Left colon (tissue), 2 donors: ENCODE data around the gene SNAP25. TPM values are rescaled to one million over a fixed set of nuclear protein-coding genes. Genes with fewer than 3 reads are reported as not detected.

Experiments
- ATAC-seq: fragments of 200-7000 bp; cut with Tn5 transposase; one replicate; pipeline ENCODE4 v1.9.1; 2020; ENCODE audit warnings: mild to moderate bottlenecking, moderate library complexity
- DNase-seq, 2 donors: peaks; one replicate each; pipeline ENCODE4 v3.0.0-alpha.2; 2020
- intact Hi-C, 2 donors: fragments of 100-400 bp; cut with DNase I in 1 of 2; cut with micrococcal nuclease in 1 of 2; formaldehyde crosslinking; loops; one replicate each; pipeline versions ENCODE4 v1.11.2 to v1.14.0; 2022; cut with DNase I, micrococcal nuclease
- total RNA-seq, 2 donors: library from RNA; stranded (reverse); fragmentation: NEBNext Ultra II Directional; extraction: Animal tissue kit (Norgen Biotek cat#: 25700); gene quantifications; one replicate each; pipeline ENCODE4 v1.2.1, GENCODE V29; 2021
- donor health status: DM: no; HTN: no; CAD: no.
- donor health status: DM: yes; HTN: yes; CAD: no.

The SNAP25 gene
- total RNA-seq, 2 donors from 2014 or later = 0.76 to 1.7 TPM

DNA sequence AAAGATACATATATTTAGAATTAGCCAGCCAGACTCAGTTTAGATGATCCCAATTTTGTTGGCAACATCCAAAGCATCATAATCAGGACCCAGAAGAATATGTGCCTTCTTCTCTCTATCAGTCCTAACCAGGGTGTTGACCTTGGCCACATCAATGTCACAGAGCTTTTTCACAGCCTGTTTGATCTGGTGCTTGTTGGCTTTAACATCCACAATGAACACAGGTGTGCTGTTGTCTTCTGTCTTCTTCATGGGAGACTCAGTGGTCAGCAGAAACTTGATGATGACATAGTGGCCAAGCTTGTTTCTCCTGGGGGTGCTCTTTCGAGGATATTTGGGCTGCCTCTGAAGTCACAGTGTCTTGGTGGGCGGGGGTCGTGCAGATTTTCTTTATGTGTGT is 130.5 kb downstream of the SNAP25 start:
- ATAC-seq (no peak), DNase-seq (no peak)
- intact Hi-C loops = no loop called here

DNA sequence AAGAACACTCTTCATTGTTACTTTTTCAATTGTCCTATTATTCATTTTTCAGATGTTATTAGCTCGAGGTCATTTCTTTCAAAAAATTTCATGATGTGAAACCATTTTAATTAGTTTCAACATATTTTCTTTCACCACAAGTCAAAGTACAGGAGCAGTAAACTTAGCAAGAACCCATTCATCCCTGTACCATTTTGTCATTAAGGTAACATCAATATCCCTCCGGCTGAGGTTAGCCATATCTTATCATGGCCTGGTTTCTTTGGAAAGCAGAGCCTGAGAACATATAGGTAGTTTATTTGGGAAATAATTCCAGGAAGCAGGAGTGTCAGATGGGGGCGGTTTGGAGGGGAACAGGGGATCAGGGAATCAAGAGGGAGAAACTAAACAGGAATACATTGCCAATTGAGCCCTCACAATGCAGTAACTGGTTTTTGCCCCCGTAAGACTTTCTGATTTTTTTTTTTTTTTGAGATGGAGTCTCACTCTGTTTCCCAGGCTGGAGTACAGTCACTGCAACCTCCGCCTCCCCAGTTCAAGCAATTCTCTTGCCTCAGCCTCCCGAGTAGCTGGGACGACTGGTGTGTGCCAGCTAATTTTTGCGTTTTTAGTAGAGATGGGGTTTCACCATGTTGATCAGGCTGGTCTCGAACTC is 131.7 kb downstream of the SNAP25 start:
- intact Hi-C loops = no loop called here
- DNase-seq (no peak), ATAC-seq (no peak)

GRCh38 chr20:10352934-10353824 is 134.5 kb downstream of the SNAP25 start:
- no peak for ATAC-seq
- DNase-seq = no peak
- intact Hi-C loops = no loop called here

GRCh38 chr20:10356628-10357027 is 138.0 kb downstream of the SNAP25 start:
- intact Hi-C loops = no loop called here
- DNase-seq (no peak), ATAC-seq (no peak)

Other genes with a start within 250 kb of the SNAP25 start
- 1 to 10 TPM; 6.3 to 7.3 TPM for gene ANKEF1, start 183.8 kb upstream of the SNAP25 start, total RNA-seq
- gene MKKS, start 215.4 kb downstream of the SNAP25 start, total RNA-seq = 10 to 100 TPM; 26.4 to 26.7 TPM
- gene SLX4IP, start 216.5 kb downstream of the SNAP25 start, total RNA-seq = 1 to 10 TPM; 6.4 to 7.7 TPM